ENCODE data around the gene ABR.

The ABR gene

DNA sequence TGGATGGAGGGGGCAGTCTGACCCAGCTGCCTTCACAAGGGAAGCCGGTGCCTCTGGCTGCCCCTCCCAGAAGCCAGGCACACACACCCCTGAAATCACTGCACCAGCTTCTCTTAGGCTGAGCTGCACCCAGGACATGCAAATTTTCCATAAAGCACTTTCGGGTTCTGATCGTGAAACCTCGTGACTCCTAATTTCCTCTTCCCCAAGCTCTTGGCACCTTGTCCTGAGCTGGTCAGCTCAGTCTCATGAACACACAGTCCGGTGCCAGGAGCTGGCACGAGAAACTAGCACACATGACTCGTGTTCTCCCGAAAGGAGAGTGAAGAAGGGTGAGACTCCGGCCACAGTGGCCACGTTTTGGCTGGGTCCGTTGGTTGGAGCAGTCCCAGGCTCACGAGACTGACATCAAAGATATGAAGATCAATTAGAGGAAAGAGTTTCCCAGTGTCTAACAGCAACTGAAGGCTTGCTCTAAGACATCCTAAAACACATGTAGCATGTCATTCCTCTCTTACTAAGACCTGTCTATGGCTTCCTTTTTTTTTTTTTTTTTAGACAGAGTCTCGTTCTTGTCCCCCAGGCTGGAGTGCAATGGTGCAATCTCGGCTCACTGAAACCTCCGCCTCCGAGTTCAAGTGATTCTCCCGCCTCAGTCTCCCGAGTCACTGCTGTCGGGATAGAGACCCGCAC, 9.2 kb upstream of the ABR start:
- TF ChIP-seq, protein P1, sequence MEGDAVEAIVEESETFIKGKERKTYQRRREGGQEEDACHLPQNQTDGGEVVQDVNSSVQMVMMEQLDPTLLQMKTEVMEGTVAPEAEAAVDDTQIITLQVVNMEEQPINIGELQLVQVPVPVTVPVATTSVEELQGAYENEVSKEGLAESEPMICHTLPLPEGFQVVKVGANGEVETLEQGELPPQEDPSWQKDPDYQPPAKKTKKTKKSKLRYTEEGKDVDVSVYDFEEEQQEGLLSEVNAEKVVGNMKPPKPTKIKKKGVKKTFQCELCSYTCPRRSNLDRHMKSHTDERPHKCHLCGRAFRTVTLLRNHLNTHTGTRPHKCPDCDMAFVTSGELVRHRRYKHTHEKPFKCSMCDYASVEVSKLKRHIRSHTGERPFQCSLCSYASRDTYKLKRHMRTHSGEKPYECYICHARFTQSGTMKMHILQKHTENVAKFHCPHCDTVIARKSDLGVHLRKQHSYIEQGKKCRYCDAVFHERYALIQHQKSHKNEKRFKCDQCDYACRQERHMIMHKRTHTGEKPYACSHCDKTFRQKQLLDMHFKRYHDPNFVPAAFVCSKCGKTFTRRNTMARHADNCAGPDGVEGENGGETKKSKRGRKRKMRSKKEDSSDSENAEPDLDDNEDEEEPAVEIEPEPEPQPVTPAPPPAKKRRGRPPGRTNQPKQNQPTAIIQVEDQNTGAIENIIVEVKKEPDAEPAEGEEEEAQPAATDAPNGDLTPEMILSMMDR (IDR thresholded peaks at IDR 0.05; ENCODE audit: low read depth, low read length): no peak
- no peak for DNase-seq (ENCODE audit: extremely low read depth, low read depth)

DNA sequence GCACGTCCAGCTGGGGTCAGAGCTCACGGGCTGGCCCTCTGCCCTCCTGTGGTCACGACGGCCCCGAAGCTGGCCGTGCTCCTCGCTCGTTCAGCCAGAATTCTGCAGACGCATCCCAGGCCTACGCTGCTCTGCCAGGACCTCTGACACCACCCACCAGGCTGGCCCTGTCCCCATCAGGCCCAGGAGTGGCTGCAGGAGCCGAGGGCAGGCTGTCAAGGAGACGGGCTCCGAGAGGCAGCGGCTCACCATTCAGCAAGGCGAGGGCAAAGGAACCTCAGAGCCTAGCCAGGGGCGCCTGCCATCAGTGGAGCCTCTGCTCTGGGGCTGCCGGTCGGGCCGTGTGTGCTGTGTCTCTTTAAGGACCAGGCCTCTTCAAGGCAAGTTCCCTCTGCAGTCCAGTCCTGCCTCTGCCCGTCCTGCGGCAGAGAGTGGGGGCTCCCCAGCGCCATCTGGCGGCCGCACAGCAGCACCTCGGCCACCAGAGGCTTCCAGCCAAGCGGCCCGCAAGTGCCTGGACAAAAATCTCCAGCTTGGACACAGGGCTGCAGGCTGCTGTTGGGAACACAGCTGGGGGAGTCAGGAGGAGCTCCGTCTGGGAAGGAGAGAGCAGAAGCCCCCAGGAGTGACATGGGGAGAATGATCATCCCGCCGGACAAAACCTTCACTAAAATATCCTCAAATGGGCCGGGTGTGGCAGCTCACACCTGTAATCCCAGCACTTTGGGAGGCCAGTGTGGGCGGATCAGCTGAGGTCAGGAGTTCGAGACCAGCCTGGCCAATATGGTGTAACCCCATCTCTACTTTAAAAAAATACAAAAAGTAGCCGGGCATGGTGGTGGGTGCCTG, 7.4 kb upstream of the ABR start:
- peak; percentile 71 for DNase-seq (ENCODE audit: extremely low read depth, low read depth)
- TF ChIP-seq, protein P1 (IDR thresholded peaks at IDR 0.05; ENCODE audit: low read depth, low read length): no peak; the same call in none of the 2 replicates

DNA sequence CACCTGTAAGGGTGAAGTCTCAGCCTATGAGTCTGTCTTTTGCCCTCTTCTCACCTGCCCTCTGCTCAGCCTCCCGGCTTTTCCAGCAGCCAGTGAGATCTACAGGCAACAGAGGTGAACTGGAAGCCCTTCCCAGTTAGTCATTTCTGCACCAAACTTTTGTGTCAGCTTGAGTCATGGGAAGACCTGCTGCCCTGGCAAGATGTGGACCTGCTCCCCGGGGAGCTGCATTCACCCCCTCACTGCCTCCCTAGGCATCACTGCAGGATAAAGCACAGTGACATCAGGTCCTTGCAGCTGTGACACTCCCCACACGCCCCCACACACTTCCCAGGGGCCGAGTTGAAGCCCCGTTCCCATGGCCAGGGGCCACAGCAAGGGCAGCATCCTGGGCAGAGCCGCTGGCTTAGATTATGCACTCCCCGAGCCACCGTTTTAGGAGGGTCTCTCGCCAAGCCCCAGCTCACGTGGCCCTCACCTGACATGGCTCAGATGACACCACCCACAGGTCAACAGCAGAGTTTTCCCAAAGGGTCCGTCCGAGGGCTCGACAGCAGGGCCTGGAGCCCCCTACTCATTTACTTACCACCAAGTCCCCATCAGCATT, 6.5 kb upstream of the ABR start:
- TF ChIP-seq, protein P1 (IDR thresholded peaks at IDR 0.05; ENCODE audit: low read depth, low read length): no peak
- no peak for DNase-seq (ENCODE audit: extremely low read depth, low read depth)

DNA sequence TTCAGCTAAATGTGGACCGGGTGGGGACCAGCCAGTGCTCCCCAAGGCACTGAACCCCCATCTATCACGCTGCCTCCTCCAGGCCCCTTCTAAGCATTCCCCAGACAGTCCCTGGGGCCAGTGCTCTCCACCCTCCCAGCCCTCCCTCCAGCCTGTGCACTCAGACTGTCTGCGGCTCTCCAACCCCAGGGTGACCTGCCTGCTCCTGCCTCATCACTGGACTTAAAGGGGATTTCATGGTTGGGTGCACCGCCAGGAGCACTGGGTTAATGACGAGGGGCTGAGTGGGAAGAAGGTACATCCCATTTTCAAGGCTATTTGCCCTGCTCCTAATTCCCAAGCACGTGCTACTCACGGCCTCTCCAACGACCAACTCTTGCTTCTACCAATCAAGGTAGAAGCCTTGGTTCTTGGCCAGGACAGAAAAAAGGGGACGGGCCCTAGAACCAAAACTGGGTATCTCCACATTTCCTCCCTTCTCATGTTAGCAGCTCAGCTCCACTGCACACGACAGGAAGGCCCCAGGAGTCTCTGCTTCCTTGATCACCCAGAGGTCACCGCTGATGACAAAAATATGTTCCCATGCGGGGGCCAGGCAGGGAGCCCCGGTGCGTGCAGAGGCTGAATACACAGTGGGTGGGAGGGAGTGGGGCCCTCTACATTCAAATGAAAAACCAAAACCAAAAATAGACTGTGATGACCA, 3.5 kb upstream of the ABR start:
- TF ChIP-seq, protein P1 (IDR thresholded peaks at IDR 0.05; ENCODE audit: low read depth, low read length): no peak
- DNase-seq (ENCODE audit: extremely low read depth, low read depth): no peak

DNA sequence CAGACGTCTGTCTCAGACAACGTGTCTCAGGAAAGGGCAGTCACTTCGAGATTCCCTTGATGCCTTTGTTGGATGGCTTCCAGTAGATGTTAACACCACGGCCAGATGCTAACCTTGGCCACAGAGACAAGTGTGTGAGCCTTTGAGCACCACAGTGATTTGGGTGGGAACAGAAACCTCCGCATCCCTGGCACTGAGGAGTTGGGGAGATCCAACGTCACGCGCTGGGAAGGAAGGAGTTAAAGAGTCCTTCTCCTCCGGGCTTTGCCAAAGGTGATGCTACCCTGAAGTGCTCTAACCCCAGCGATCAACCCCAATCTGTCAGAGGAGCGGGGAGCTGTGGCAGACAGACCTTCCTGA, 3.0 kb upstream of the ABR start:
- no peak for DNase-seq (ENCODE audit: extremely low read depth, low read depth)
- TF ChIP-seq, protein P1 (IDR thresholded peaks at IDR 0.05; ENCODE audit: low read depth, low read length): no peak

DNA sequence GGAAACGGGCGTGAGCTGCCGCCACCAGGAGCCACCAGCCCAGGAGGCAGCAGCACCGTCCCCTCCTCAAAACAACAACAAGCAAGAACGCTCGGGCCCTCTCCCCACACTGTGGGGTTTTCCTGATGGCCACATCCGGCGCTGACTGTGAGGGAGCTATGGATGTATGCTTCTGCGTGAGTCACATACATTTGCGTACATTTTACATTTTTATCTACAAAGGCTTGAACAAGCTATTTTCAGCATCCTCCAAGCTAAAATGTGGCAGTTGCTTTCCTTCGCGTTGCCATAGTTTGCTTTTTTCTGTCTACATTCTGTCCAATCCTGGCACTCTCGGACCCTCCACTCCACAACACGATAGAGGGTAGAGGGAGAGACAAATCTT, 2.0 kb upstream of the ABR start:
- no peak for DNase-seq (ENCODE audit: extremely low read depth, low read depth)
- TF ChIP-seq, protein P1 (IDR thresholded peaks at IDR 0.05; ENCODE audit: low read depth, low read length): no peak
